SK-N-SH (cell line): ENCODE measurements around the gene ATP11A. TPM values are rescaled to one million over a fixed set of nuclear protein-coding genes. Genes with fewer than 3 reads are reported as not detected.

Experiments used
- CTCF ChIA-PET: fragments of 300-600, 350-600 bp; formaldehyde crosslinking; extraction: SDS; loops from one replicate; lab custom pipeline; 2021; lab: Yijun Ruan, JAX
- POLR2A ChIA-PET: fragments of 350-600 bp; sonication (Branson Sonifier 250); formaldehyde crosslinking; extraction: SDS; loops from one replicate; lab custom pipeline; 2020; ENCODE audit warnings: antibody characterized with exemption, inconsistent platforms; lab: Yijun Ruan, JAX
- DNase-seq: peaks from one replicate; pipeline ENCODE4 v3.0.0; 2012
- H2AFZ ChIP-seq: fragments of 200-600 bp; sonication (generic); 2 replicates; pipeline ENCODE4 v1.8.1; 2016; ENCODE audit warnings: antibody characterized with exemption, mild to moderate bottlenecking, low read depth
- H3F3A ChIP-seq: fragments of 200-600 bp; sonication (generic); replicated peaks from 2 replicates; pipeline ENCODE3; 2016; ENCODE audit warnings: antibody characterized with exemption, mild to moderate bottlenecking; ENCODE audit not compliant: insufficient read depth
- H3K27ac ChIP-seq, 2 experiments: fragments of 200-500 bp in 1 of 2; fragments of 200-600 bp in 1 of 2; sonication (Bioruptor generic) in 1 of 2; sonication (generic), shearing (Covaris generic) in 1 of 2; 2 replicates each; pipeline versions ENCODE4 v1.5.1 to v1.6.1; 2014 to 2016; ENCODE audit warnings: low read depth in 2 of 2, inconsistent platforms in 1 of 2, low read length in 1 of 2, mild to moderate bottlenecking in 1 of 2, mixed read lengths in 1 of 2
- H3K27me3 ChIP-seq: fragments of 200-600 bp; sonication (generic), shearing (Covaris generic); 2 replicates; pipeline ENCODE4 v1.6.1; 2016; ENCODE audit warnings: mixed run types; ENCODE audit not compliant: insufficient read depth
- H3K36me3 ChIP-seq, 2 experiments: fragments of 200-500 bp in 1 of 2; fragments of 200-600 bp in 1 of 2; sonication (Bioruptor generic) in 1 of 2; sonication (generic) in 1 of 2; replicated peaks in 1 of 2; 2 replicates each; pipeline versions ENCODE3 to v1.5.1; 2014 to 2016; ENCODE audit warnings: low read length in 1 of 2, mild to moderate bottlenecking in 1 of 2; ENCODE audit not compliant: insufficient read depth in 2 of 2, control insufficient read depth in 1 of 2
- H3K4me1 ChIP-seq, 2 experiments: fragments of 200-500 bp in 1 of 2; fragments of 200-600 bp in 1 of 2; sonication (Bioruptor generic) in 1 of 2; sonication (generic), shearing (Covaris generic) in 1 of 2; 2 replicates each; pipeline versions ENCODE4 v1.5.1 to v1.6.1; 2014 to 2016; ENCODE audit warnings: low read depth in 1 of 2, low read length in 1 of 2, mixed run types in 1 of 2; ENCODE audit not compliant: insufficient read depth in 2 of 2, control insufficient read depth in 1 of 2
- H3K4me2 ChIP-seq: fragments of 200-600 bp; sonication (generic), shearing (Covaris generic); 2 replicates; pipeline ENCODE4 v1.6.1; 2017; ENCODE audit warnings: mixed run types
- H3K4me3 ChIP-seq, 2 experiments: fragments of 200-500 bp in 1 of 2; fragments of 200-600 bp in 1 of 2; sonication (Bioruptor generic) in 1 of 2; sonication (generic), shearing (Covaris generic) in 1 of 2; 2 replicates each; pipeline versions ENCODE4 v1.5.1 to v1.8.1; 2014 to 2016; ENCODE audit warnings: low read depth in 2 of 2, inconsistent platforms in 1 of 2, low read length in 1 of 2, mild to moderate bottlenecking in 1 of 2, mixed read lengths in 1 of 2, moderate library complexity in 1 of 2
- H3K79me2 ChIP-seq: fragments of 200-600 bp; sonication (generic); 2 replicates; pipeline ENCODE4 v1.8.1; 2017; ENCODE audit warnings: mild to moderate bottlenecking; ENCODE audit not compliant: insufficient read depth
- H3K9ac ChIP-seq: fragments of 200-600 bp; sonication (generic); 2 replicates; pipeline ENCODE4 v1.6.1; 2017; ENCODE audit warnings: mixed run types
- H3K9me2 ChIP-seq: fragments of 200-600 bp; sonication (generic); 2 replicates; pipeline ENCODE4 v1.6.1; 2017; ENCODE audit warnings: mixed run types
- H3K9me3 ChIP-seq: fragments of 200-600 bp; sonication (generic); 2 replicates; pipeline ENCODE4 v1.6.1; 2017; ENCODE audit warnings: mixed run types, mild to moderate bottlenecking, moderate library complexity
- H4K20me1 ChIP-seq: fragments of 200-600 bp; sonication (generic); 2 replicates; pipeline ENCODE4 v1.6.1; 2017; ENCODE audit warnings: mild to moderate bottlenecking, mixed run types; ENCODE audit not compliant: insufficient read depth
- CHD2 ChIP-seq: fragments of 150-350 bp; IDR thresholded peaks from 2 replicates; pipeline ENCODE4 v1.6.1; 2018; ENCODE audit warnings: low read length; ENCODE audit not compliant: partially characterized antibody
- EZH2phosphoT487 ChIP-seq: fragments of 200-600 bp; sonication (generic); IDR thresholded peaks from 2 replicates; pipeline ENCODE4 v1.6.1; 2017; ENCODE audit warnings: low read depth, mixed run types, mild to moderate bottlenecking, antibody characterized with exemption, moderate library complexity, borderline replicate concordance
- FOXJ3 ChIP-seq: sonication (generic); formaldehyde crosslinking; IDR thresholded peaks from 2 replicates; pipeline ENCODE4 v1.5.1; 2020; ENCODE audit warnings: mild to moderate bottlenecking, missing genetic modification reagents
- FOXM1 ChIP-seq: IDR thresholded peaks from 2 replicates; pipeline ENCODE4 v1.4.0; 2012; ENCODE audit warnings: low read depth, mild to moderate bottlenecking
- GABPA ChIP-seq: IDR thresholded peaks from 2 replicates; pipeline ENCODE4 v1.4.0; 2012; ENCODE audit warnings: low read depth, mild to moderate bottlenecking
- JUND ChIP-seq: IDR thresholded peaks from 2 replicates; pipeline ENCODE4 v1.4.0; 2012
- NFIC ChIP-seq: IDR thresholded peaks from 2 replicates; pipeline ENCODE4 v1.4.0; 2012; ENCODE audit warnings: borderline replicate concordance
- PBX3 ChIP-seq: IDR thresholded peaks from 2 replicates; pipeline ENCODE4; 2012
- RAD21 ChIP-seq: IDR thresholded peaks from 2 replicates; pipeline ENCODE4 v1.6.1; 2012; ENCODE audit warnings: mild to moderate bottlenecking, low read length
- RXRA ChIP-seq: IDR thresholded peaks from 2 replicates; pipeline ENCODE4 v1.4.0; 2012; ENCODE audit warnings: low read depth, mild to moderate bottlenecking, borderline replicate concordance
- SIN3A ChIP-seq: IDR thresholded peaks from 2 replicates; pipeline ENCODE4 v1.6.1; 2012; ENCODE audit warnings: low read depth, mild to moderate bottlenecking, low read length, moderate library complexity, borderline replicate concordance
- SMC3 ChIP-seq: IDR thresholded peaks from 2 replicates; pipeline ENCODE4 v1.6.1; 2012; ENCODE audit warnings: low read depth, low read length, improper control_type of control experiment
- TEAD4 ChIP-seq: IDR thresholded peaks from 2 replicates; pipeline ENCODE4 v1.4.0; 2012; ENCODE audit warnings: mild to moderate bottlenecking, borderline replicate concordance; ENCODE audit not compliant: insufficient read depth
- USF1 ChIP-seq: IDR thresholded peaks from 2 replicates; pipeline ENCODE4 v1.4.0; 2012; ENCODE audit warnings: low read depth, borderline replicate concordance
- USF2 ChIP-seq: fragments of 150-350 bp; IDR thresholded peaks from 2 replicates; pipeline ENCODE4 v1.6.1; 2017; ENCODE audit warnings: antibody characterized with exemption, low read length, low read depth, borderline replicate concordance
- ZBTB33 ChIP-seq: IDR thresholded peaks from 2 replicates; pipeline ENCODE4 v1.4.0; 2012; ENCODE audit warnings: low read depth, borderline replicate concordance
- WGBS: methylation state at CpG from one replicate; pipeline ENCODE4 v1.1.6; 2017; ENCODE audit warnings: low lambda C conversion rate; 5-methylcytosine and 5-hydroxymethylcytosine counted together
- polyA plus RNA-seq, 3 experiments: library from polyadenylated mRNA; depleted of rRNA; stranded (reverse); fragments of >200 nt; gene quantifications; 2 replicates each; pipeline ENCODE4 v1.2.3, GENCODE V29; 2012

The ATP11A gene
- polyA plus RNA-seq, 1 of the 3 experiments (the other 2 are of a cell fraction), result 4.1 TPM

- no peaks in the 10 kb centered on the region for H3K4me1 ChIP-seq
- POLR2A ChIA-PET, result no interaction called here
- no peaks in the 10 kb centered on the region for H3K27me3 ChIP-seq
Measured at GRCh38 chr13:112802802-112803195, 113.0 kb downstream of the ATP11A start.

More at GRCh38 chr13:112802802-112803195, 113.0 kb downstream of the ATP11A start:
- H3K9me3 ChIP-seq, result 0 out of 2 replicates have a peak, but pooled peaks cover 7% of the 10 kb centered on the region
- TF ChIP-seq CHD2, result no peak
- TF ChIP-seq NFIC, result no peak
- TF ChIP-seq SIN3A, result no peak
- TF ChIP-seq FOXM1, result no peak
- no peak for TF ChIP-seq SMC3
- TF ChIP-seq JUND, result no peak
- TF ChIP-seq USF1, result no peak
- TF ChIP-seq RAD21, result no peak
- no peak for TF ChIP-seq TEAD4
- TF ChIP-seq RXRA, result no peak
- TF ChIP-seq PBX3, result no peak
- TF ChIP-seq EZH2phosphoT487, result no peak
- TF ChIP-seq ZBTB33, result no peak
- TF ChIP-seq USF2, result no peak
- no peak for TF ChIP-seq FOXJ3 (CRISPR knock-in tag)
- no peak for TF ChIP-seq GABPA
- TF ChIP-seq, all 33 proteins: peak for 0
- no peak overlapping the region for H3K9ac ChIP-seq
- H3K36me3 ChIP-seq, result peaks cover 0 to 3% of the 10 kb centered on the region in 2 experiments
- no peak overlapping the region for H2AFZ ChIP-seq
- H4K20me1 ChIP-seq, result no peaks in the 10 kb centered on the region
- no peaks in the 10 kb centered on the region for H3K79me2 ChIP-seq
- no peak overlapping the region for H3K4me2 ChIP-seq
- 87% methylated on average over 2 of the region's 2 CpGs for WGBS
- no peak for DNase-seq
- H3K27ac ChIP-seq, result no peak overlapping the region
- H3K9me2 ChIP-seq, result no peaks in the 10 kb centered on the region
- CTCF ChIA-PET, result no interaction called here
- no peaks in the 10 kb centered on the region for H3F3A ChIP-seq
- H3K4me3 ChIP-seq, result no peak overlapping the region
